Neural progenitor cell (in vitro differentiated cells): ENCODE results near the gene PROZ.

Experiments used
- EZH2 ChIP-seq: fragments of 200-600 bp; sonication (generic); IDR thresholded peaks from 2 replicates; pipeline ENCODE4 v1.6.1; 2017; ENCODE audit warnings: antibody characterized with exemption, mild to moderate bottlenecking, moderate library complexity
- EZH2phosphoT487 ChIP-seq: fragments of 200-600 bp; sonication (generic); IDR thresholded peaks from 2 replicates; pipeline ENCODE4 v1.6.1; 2017; ENCODE audit warnings: antibody characterized with exemption
- TF ChIP-seq, protein P1 (sequence below): fragments of 200-600 bp; sonication (generic); IDR thresholded peaks from 2 replicates; pipeline ENCODE4 v1.5.1; 2017; ENCODE audit warnings: antibody characterized with exemption, mild to moderate bottlenecking

DNA sequence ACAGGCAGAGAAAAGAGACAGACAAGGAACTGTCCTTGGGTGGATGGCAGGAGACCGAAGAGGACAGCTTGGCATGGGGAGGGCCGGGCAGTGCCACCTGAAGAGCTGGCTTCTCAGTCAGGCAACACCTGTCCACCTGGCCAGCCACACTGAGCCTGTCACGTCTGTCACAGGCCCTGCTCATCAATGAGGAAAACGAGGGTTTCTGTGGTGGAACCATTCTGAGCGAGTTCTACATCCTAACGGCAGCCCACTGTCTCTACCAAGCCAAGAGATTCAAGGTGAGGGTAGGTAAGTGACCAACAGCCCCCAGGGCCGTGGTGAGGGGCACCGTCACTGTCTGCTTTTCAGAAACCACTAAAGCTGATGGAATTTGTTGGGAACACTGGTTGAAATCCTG, 11.2 kb upstream of the PROZ start:
- no peak for TF ChIP-seq EZH2
- TF ChIP-seq, protein P1, sequence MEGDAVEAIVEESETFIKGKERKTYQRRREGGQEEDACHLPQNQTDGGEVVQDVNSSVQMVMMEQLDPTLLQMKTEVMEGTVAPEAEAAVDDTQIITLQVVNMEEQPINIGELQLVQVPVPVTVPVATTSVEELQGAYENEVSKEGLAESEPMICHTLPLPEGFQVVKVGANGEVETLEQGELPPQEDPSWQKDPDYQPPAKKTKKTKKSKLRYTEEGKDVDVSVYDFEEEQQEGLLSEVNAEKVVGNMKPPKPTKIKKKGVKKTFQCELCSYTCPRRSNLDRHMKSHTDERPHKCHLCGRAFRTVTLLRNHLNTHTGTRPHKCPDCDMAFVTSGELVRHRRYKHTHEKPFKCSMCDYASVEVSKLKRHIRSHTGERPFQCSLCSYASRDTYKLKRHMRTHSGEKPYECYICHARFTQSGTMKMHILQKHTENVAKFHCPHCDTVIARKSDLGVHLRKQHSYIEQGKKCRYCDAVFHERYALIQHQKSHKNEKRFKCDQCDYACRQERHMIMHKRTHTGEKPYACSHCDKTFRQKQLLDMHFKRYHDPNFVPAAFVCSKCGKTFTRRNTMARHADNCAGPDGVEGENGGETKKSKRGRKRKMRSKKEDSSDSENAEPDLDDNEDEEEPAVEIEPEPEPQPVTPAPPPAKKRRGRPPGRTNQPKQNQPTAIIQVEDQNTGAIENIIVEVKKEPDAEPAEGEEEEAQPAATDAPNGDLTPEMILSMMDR: no peak
- no peak for TF ChIP-seq EZH2phosphoT487
